Kidney epithelial cell (primary cell): Measurements from ENCODE around the gene GGTLC1. TPM values are rescaled to one million over a fixed set of nuclear protein-coding genes. Genes with fewer than 3 reads are reported as not detected.
"Not testable (repeated sequence)": the region's sequence is repeated elsewhere in the genome, so short reads cannot be mapped to it uniquely, and the experiment has no call there.

ENCODE experiments used
- DNase-seq: peaks from one replicate; pipeline ENCODE4 v3.0.0-alpha.2; 2010; ENCODE audit warnings: low read depth
- H3K27me3 ChIP-seq: 2 replicates; pipeline ENCODE4 v1.6.0; 2011; ENCODE audit warnings: low read length; ENCODE audit not compliant: control insufficient read depth, insufficient read depth
- H3K36me3 ChIP-seq: 2 replicates; pipeline ENCODE4 v1.5.1; 2011; ENCODE audit warnings: low read length; ENCODE audit not compliant: control insufficient read depth, insufficient read depth
- H3K4me3 ChIP-seq: 2 replicates; pipeline ENCODE4 v1.5.1; 2011; ENCODE audit warnings: low read depth, mild to moderate bottlenecking, control low read depth, low read length
- CTCF ChIP-seq: IDR thresholded peaks from 2 replicates; pipeline ENCODE4 v1.5.1; 2011; ENCODE audit warnings: mild to moderate bottlenecking, moderate library complexity, low read length, control low read depth, inconsistent platforms; ENCODE audit not compliant: insufficient read depth, poor library complexity, severe bottlenecking
- total RNA-seq: library from RNA; depleted of rRNA; stranded (reverse); fragments of >200 nt; gene quantifications from 2 replicates; pipeline ENCODE4 v1.2.3, GENCODE V29; 2015

GGTLC1 gene
- total RNA-seq, 1 donor from 2014 or later, result not detected

GRCh38 chr20:23985066-23985789 lies 3.4 kb downstream of the GGTLC1 start:
- H3K27me3 ChIP-seq, H3K36me3 ChIP-seq, H3K4me3 ChIP-seq, DNase-seq: not testable (repeated sequence)

- DNase-seq, H3K36me3 ChIP-seq, H3K27me3 ChIP-seq, H3K4me3 ChIP-seq: not testable (repeated sequence)
Measured at GRCh38 chr20:23984476-23985023, 4.0 kb downstream of the GGTLC1 start.

DNA sequence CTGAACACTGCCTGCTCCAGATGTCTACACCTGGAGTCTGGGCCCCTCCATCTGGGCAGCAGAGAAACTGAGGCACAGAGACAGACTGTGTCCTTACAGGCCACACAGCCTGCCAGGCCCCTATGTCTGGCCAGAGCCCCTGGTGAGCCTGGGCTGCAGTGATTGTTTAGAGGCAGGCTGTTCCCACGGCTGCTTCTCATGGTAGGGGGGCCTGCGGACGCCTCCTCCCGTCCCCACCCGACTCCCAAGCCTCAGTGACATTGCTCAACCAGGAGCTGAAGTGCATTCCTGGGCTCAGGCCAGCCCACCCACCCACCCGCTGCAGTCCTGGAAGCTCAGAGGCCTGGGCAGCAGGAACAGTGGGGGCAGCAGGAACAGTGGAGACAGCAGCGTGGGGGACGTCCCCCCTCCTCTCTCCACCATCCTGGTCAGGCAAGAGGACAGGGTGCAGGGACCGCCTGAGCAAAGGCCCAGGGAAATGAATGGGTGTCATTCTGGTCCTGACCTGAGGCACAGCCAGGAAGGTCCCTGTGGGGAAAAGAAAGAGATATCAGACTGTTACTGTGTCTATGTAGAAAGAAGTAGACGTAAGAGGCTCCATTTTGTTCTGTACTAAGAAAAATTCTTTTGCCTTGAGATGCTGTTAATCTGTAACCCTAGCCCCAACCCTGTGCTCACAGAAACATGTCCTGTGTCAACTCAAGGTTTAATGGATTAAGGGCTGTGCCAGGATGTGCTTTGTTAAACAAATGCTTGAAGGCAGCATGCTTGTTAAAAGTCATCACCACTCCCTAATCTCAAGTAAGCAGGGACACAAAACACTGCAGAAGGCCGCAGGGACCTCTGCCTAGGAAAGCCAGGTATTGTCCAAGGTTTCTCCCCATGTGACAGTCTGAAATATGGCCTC lies 6.2 kb downstream of the GGTLC1 start:
- not testable (repeated sequence) for H3K4me3 ChIP-seq, H3K27me3 ChIP-seq, H3K36me3 ChIP-seq
- DNase-seq, result peak; percentile 29

DNA sequence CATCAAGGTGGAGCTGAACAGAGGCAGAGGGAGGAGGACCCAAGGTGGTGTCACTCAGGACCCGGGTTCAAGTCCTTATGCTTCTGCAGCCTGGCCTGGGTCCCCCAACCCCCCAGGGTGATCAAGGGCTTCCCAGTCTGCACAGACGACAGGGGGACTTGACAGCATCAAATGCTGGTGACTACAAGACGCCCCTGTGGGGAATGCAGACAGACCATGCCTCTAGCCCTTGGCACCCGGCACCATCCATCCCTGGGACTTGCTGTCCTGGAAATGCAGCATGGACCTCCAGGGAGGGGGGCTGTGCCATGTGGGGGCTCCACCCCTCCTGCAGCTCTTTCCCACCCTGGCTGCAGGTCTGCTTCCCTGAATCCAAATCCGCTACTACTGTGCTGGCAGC lies 7.1 kb downstream of the GGTLC1 start:
- not testable (repeated sequence) for H3K36me3 ChIP-seq, H3K4me3 ChIP-seq, DNase-seq, H3K27me3 ChIP-seq

DNA sequence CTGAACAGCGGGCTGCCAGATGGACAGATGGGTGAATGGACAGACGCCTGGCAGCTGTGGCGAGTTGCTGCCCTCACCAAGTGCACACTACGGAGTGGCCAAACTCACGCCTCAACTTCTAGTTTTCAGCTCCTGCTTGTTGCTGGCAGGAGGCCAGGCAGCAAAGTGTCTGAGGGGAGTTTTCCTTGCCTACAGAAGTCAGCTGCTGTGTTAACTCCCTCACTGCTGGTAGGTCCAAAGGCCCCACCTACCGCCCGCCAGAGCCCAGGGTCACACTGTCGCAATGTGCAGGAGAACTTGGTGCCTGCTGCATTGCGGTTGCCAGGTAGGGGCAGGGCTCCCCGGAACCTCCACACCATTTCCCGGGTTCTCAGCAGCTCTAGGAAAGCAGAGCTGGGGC lies 7.6 kb downstream of the GGTLC1 start:
- H3K36me3 ChIP-seq, H3K4me3 ChIP-seq, H3K27me3 ChIP-seq, DNase-seq: not testable (repeated sequence)

- not testable (repeated sequence) for DNase-seq, H3K36me3 ChIP-seq, H3K4me3 ChIP-seq, H3K27me3 ChIP-seq
Measured at GRCh38 chr20:23979899-23980811, 8.4 kb downstream of the GGTLC1 start.

DNA sequence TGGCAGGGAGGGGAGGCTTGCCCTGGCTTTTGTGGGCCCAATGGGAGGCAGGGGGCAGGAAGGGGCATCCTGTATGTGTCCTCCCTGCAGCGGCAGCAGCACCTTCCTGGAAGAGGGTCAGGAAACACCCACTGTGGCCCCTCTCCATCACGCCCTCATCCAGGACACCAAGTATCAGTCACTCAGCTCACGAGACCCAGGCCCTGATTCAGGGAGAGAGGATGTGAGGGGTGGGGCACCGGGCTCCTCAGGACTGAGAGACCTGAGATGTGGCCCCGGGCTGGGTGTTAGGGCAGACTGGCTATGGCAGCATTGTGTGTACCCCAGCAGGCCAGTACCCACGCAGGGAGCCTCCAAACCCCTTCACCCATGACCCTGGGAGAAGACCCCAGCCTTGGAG lies 9.2 kb downstream of the GGTLC1 start:
- H3K4me3 ChIP-seq, DNase-seq, H3K27me3 ChIP-seq, H3K36me3 ChIP-seq: not testable (repeated sequence)

DNA sequence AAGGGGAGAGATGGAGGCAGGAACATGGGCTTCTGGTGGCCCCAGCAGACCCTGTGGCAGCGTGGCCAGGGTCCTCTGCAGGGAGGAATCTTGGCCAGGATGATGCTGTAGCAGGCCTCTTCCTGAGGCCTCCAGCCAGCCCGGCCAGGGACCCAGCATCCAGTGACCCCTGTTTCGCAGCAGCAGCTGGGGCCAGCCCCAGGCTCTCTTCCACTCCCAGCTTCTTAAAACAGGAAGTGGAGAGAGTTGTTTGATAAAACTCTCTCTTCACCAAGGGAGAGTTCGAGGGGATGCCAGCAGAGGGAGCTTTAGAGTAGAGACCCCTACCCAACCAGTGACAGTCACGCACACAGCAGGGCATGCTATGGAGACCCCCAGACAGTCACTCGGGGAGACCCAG lies 10.1 kb downstream of the GGTLC1 start:
- H3K4me3 ChIP-seq, H3K36me3 ChIP-seq, H3K27me3 ChIP-seq, DNase-seq: not testable (repeated sequence)

GRCh38 chr20:23974966-23975365 lies 13.6 kb downstream of the GGTLC1 start:
- H3K27me3 ChIP-seq, result no peaks in the 10 kb centered on the region
- no peaks in the 10 kb centered on the region for H3K36me3 ChIP-seq
- TF ChIP-seq CTCF, result no peak
- no peak overlapping the region for H3K4me3 ChIP-seq
- DNase-seq, result no peak
